D721Med (cell line): ENCODE results near the gene P2RX3.

Experiments used
- DNase-seq: peaks from one replicate; pipeline ENCODE4 v3.0.0; 2011; ENCODE audit warnings: low spot score; ENCODE audit not compliant: insufficient read length
- FAIRE-seq: peaks from 2 replicates; lab custom pipeline; 2011; peaks lifted over from hg19 to GRCh38; lab: Jason Lieb, UNC
- TF ChIP-seq, protein P1 (sequence below): IDR thresholded peaks from 2 replicates; pipeline ENCODE4 v1.5.1; 2012; ENCODE audit warnings: mild to moderate bottlenecking, control low read depth; ENCODE audit not compliant: insufficient read depth; ENCODE audit errors: missing control alignments

Gene P2RX3

DNA sequence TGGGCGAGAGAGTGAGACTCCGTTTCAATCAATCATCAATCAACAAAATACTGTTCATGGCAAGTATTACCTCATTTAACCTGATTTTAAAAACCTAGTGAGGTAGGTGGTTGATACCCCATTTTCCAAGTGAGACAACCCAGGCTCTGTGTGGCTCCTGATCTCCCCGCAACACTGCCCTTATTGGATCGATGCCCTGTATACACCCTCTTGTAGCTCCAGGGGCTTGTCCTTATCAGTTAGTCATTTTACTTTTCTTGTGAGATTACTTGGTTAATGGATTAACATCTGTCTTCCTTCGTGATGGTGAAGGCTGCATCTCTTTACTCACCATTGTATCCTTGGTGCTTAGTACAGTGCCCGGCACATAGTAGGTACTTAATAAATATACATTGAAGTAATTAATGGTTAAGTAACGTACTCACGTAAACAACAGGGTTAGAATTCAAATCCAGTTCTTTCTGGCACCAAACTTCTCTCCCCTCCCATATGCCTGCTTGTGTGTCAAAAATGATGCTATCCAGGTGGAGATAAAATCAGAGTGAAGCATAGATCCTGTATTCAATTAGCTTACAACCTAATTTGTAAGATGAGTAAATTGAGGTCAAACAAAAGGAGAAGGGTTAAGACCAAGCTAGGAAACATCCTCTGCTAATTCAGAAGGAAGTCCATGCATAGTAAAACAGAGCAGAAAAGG is 54.1 kb downstream of the P2RX3 start:
- TF ChIP-seq, protein P1, sequence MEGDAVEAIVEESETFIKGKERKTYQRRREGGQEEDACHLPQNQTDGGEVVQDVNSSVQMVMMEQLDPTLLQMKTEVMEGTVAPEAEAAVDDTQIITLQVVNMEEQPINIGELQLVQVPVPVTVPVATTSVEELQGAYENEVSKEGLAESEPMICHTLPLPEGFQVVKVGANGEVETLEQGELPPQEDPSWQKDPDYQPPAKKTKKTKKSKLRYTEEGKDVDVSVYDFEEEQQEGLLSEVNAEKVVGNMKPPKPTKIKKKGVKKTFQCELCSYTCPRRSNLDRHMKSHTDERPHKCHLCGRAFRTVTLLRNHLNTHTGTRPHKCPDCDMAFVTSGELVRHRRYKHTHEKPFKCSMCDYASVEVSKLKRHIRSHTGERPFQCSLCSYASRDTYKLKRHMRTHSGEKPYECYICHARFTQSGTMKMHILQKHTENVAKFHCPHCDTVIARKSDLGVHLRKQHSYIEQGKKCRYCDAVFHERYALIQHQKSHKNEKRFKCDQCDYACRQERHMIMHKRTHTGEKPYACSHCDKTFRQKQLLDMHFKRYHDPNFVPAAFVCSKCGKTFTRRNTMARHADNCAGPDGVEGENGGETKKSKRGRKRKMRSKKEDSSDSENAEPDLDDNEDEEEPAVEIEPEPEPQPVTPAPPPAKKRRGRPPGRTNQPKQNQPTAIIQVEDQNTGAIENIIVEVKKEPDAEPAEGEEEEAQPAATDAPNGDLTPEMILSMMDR, result no peak
- FAIRE-seq (no peak), DNase-seq (no peak)

DNA sequence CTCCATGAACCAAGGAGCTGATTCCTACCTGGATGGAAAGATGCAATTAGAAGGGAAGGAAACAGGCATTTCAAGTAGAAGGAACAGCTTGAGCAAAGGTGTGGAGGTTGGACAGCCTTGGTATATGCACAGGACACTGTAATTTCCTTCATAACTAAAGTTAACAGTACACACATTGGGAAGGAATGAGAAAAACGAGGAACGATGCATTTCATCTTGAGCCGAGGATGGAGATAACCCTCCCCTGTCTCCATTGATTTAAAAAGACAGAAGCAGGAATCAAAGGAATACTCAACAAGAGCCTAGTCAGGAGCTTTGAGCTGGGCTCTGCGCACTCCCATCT is 54.6 kb downstream of the P2RX3 start:
- DNase-seq (no peak), FAIRE-seq (no peak)
- TF ChIP-seq, protein P1, result no peak

DNA sequence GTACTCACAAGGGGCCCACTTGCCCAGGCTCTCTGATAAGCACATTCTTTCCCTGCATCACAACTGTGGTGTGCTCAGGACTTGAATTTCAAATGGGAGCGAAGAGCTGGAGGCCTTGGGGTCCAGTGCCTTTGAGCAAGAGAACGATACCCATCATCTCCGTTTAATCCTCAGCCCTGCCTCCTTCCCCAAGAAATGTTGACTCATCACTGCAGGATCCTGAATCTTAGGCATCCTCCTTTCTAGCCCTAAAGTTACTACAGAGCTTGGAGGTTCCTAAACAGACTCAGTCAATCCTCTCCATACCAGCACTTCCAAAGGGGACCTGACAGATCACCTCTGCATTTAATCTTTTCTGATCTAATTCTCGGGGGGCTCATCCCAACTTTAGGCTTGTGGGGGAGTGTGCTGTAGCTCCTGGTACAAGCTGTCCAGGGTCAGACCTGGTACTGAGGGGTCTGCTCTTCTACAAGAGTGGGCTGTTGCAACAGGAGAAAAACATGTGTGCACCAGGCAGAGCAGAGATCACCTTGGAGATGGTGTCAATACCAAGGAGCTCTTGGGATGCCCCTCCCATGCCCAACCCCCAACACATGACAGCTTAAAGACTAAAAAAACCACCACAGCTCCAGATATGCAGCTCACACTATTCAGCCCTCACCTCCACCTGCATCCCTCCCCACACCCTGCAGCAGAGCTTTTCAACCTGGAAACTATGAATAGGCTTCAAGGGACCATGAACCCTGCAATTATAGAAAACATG is 56.2 kb downstream of the P2RX3 start:
- DNase-seq, result no peak
- no peak for FAIRE-seq
- TF ChIP-seq, protein P1, result no peak

DNA sequence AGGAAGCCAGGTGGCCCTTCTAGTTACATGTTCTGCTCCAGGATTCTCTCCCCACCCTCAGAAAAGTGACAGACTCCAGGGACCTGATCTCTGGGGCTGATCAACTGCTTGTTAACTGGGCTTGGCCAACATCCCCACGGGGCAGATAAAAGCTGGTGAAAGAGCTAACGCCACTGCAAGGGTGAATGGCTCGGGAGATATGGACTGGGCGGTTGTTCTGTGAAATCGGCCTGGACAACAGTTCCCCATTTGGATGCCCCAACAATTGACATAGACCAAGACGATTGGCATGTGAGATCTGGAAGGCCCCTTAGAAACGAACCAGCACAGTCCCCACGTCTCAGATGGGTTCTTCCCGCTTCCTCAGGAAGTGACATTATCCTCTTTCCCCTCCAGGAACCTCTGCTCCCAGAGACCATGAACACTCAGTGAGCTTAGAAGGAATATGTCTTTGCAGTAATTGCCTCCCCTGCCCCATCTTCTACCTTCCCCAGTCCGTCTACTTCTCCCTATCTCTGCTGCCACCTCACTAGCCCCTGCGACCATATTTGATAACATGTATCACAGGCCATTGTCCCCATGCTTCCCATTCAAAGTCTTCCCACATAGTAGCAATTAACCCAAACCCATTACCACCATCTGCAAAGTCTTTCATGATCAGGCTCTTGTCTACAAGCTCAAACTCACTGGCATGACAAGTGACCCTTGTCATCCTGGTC is 57.9 kb downstream of the P2RX3 start:
- TF ChIP-seq, protein P1, result no peak
- DNase-seq (no peak), FAIRE-seq (no peak)

DNA sequence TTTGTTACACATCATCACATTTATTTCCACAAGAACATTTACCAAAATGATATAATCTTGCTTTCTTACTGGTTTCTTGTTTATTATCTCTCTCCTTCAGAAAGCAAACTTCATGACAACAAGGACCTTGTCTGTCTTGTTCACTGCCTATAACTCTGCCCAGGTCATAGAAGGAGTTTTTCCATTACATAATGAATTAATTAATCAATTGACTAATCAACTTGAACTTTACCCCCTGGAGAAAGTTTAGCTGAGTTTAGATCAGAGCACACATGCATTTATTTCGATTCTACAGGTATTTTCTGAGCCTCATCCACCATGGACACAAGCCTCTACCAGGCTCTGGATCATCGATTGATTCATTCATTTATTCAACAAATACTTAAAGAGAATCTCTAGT is 58.6 kb downstream of the P2RX3 start:
- DNase-seq, result no peak
- no peak for FAIRE-seq
- TF ChIP-seq, protein P1, result no peak

DNA sequence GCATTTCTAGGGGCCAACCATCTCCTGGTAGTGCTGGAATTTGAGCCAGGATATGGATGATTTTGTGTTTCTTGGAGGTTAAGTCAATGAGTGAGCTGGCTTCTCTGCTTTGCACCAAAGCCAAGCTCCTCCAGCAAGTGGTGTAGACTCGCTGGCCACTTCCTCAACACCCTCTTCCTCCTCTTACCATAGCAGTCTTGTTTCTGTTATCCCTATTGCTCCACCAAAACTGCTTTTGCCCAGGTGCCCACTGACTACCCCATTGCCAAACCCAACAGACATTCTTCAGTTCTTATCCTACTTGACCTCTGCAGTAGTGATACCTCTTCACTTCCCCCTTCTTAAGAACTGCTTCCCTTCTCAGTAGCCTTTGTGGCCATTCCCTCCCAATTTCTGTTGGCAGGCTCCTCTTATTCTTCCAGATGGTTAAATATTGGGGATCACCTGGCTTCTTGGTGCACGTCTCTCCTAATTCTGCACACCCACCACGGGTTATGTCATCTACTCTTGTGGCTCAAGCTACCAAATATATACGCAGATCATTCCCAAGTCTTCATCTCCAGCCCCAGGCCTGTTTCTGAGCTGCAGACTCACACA is 59.3 kb downstream of the P2RX3 start:
- TF ChIP-seq, protein P1, result no peak
- FAIRE-seq (no peak), DNase-seq (no peak)
